ENCODE measurements around the gene CEACAM5.
"Not testable (repeated sequence)": the region's sequence is repeated elsewhere in the genome, so short reads cannot be mapped to it uniquely, and the experiment has no call there.

CEACAM5 gene

DNA sequence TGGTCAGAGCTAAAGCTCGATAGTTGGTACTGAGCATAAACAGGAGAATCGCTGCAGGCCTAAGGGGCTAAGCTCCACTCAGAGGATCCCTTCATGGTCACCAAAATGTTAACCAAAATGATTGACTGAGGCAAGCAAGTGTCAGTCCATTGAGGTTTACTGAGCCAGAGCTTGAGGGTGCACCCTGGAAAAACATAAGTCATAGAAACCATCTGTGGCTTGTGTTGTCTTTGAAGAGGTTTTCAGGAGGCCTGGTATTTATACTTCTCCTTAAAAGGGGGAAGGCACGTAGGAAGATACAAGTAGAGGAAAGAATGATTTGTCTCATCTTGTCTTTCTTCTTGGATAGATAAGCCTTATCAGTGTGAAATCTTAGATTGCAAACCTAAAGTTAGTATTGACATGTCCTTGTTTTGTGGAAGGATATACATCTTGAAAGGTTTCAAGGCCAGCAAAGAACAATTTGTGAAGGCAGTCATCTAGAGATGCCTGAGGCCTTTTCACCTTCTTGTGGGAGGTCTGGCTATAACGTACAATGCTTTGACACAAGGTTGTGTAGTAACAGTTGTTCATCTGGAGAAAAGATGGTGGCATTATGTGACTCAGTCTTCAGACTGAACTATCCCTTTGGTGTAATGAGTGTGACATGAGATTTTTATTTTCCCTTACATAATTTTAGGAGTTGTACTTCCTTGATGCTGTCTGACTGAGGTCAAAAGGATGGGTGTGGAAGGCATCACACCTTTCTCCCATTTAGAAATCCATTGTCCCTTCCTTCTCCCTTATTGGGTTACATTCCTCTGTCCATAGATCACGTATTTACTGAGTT, 32.2 kb downstream of the CEACAM5 start:
- in situ Hi-C loops (cut with HindIII; ENCODE audit: low sequenced_read_pairs): no loop called here

DNA sequence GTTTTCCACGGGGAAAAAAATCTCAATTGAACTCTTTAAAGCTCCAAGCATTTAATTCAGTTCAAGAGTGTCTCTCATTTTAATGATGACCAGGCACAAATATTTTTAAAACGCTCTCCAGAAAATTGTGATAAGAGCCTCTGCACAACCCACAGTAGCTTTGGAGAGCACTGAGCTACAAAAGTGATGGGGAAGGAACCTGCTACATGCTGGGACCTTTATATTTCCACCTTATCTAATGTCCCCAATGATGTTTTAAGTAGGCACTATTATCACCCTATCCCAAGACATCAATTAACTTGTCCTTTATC, 32.8 kb downstream of the CEACAM5 start:
- in situ Hi-C loops (cut with HindIII; ENCODE audit: low sequenced_read_pairs): no loop called here

DNA sequence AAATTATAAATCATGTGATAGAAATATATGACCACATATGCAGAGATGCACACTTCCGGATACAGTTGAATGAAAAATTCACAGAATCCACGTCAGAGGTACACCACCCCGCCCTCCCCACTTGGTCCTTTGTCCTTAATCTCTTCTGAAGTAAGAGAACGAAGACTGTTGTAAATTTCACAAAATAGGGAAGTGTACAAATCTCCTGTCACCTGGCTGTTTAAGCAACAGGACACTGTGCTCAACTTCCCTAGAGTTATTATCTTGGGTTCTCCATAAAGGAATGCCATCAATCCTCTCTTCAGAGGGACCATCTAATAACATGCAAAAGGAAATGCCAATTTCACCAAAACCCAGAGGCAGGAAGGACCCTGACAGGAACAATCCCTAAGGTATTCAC, 36.4 kb downstream of the CEACAM5 start:
- in situ Hi-C loops (cut with HindIII; ENCODE audit: low sequenced_read_pairs): no loop called here

DNA sequence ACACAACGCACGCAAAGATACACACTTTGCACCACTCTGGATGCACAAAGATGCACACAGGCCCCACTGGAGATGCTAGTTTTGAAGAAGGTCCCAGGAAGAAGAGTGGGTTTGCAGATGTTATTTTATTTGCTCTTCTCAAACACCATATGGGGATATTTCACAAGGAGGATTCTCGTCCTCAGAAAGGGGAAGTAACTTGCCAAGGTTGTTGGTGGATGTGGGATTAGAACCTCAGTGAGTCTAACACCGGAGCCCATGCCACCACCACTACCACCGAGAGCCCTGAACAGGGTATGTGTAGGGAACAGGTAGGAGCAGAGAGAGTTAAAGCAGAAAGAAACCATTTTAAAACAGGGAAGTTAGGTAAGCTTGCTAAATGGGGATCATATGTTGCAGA, 37.3 kb downstream of the CEACAM5 start:
- in situ Hi-C loops (cut with HindIII; ENCODE audit: low sequenced_read_pairs): no loop called here

DNA sequence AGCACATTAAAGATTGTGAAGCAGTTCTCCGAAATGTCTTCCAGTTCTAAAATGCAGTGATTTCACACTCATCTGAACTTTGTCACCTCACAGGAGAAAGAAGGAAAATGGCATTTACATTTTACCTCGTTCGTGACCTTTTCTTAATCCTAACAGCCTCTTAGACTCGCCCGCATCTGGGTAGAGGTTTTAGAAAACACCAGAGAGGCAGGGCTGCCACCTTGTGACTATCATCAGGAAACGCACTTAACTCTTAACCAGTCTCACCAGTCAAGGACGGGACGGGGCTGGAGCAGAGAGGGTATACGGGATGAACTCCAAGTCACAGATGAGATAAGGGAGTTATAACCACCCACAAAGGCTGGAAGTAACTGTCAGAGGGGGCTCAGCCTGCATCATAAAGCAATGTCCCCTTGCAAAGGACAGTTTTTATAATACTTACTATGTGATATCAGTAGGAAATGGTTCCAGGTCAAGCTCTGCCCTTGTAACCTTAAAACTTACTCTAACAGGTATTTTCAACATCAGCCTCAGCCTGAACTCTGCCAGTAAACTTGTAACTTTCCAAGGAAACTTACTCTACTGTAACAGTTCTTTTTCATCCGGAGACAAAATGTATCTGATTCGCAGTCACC, 38.3 kb downstream of the CEACAM5 start:
- in situ Hi-C loops (cut with HindIII; ENCODE audit: low sequenced_read_pairs): no loop called here

DNA sequence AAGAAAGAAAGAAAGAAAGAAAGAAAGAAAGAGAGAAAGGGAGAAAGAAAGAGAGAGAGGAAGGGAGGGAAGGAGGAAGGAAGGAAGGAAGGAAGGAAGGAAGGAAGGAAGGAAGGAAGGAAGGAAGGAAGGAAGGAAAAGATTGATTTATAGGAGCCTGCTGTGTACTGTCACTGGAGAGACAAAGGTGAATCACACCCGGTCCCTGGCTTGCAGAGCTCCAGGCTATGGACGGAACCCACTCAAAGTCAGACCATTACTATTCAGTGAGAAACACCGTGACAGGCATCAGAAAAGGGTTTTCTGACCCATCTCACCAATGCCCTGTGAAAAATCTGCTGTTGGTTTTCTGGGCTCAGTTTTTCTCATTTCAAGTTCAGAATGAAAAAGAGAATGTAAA, 39.6 kb downstream of the CEACAM5 start:
- in situ Hi-C loops (cut with HindIII; ENCODE audit: low sequenced_read_pairs): no loop called here

DNA sequence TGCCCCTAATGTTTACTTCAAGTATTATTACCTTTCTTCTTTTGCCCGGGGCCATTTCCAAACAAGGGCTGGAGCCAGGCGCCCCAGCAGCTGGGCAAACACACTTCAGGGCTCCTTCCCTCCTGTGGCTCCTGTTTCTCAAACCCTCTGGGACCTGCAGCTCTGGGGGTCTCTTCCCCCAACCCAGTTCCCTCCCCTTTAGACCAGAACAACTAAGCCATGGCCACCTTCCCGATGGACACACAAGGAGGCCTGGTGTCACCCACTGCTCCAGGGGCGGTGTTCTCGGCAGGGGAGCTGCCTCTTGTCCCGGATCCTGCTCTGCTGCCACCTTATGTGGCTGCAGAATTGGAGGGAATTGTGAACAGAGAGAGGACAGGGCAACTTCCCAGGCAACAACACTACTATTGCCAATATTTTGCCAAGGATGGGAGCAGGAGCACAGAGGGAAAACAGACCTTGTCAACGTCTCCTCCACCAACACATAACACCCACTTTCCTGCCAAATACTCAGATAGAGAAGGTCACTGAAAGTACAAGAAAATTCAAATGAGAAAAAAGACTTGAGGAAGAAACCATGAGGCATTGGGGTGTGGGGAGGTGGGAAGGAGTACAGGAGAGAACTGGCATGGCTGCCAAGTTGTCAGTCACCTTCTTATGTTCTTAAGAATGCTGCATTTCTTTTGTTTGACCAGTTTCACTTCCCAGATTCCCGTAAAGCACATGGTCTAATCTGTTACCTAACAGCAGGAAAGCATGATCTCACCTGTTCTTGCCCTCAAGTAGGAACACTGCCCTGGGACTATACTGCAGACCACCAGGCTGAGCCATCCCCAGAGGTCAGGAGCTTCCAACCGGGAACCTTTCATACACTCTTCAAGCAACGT, 42.1 kb downstream of the CEACAM5 start:
- in situ Hi-C loops (cut with HindIII; ENCODE audit: low sequenced_read_pairs): not testable (repeated sequence)

DNA sequence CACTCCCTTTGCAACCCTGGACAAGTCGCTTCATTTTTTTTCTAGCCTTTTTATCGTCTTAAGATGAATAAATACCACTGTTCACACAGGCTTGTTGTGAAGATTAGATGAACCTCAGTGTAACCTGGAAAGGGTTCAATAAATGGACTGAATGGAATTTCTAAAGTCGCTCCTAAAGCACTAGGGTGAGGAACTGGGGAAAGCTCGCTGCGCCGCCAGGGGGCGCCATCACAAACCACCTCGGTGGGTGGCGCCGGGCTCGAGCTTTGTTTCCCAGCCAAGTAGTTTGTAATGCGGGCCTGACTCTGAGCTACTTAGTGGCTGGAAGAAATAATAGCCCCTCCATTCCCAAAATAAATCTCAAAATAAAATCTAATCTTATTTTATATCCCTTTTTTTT, 44.7 kb downstream of the CEACAM5 start:
- in situ Hi-C loops (cut with HindIII; ENCODE audit: low sequenced_read_pairs): no loop called here

DNA sequence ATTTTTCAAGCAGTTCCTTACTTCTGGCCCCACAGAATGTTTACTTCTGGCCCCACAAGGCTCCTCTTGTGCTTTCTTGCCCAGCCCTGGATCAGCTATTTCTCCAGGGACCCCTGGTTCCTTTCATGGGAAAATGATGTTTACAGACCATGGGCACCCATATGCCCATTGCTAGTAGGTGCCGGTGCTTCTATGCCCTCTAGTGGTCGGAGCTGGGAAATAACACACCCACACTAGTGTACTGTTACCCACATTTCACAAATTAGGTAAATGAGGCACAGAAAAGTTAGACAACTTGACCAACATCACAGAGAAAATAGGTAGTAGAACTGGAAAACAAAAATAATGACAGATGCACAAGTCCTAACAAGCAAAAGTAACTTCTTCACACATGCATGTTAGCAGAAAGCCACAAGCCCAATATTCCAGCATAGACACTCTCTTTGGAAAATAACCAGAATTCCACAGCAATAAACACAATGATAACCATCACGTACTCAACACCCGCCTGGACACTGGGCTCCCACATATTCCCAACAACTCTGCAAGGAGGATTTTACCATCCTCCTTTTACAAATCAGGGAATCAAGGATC, 45.6 kb downstream of the CEACAM5 start:
- in situ Hi-C loops (cut with HindIII; ENCODE audit: low sequenced_read_pairs): no loop called here

DNA sequence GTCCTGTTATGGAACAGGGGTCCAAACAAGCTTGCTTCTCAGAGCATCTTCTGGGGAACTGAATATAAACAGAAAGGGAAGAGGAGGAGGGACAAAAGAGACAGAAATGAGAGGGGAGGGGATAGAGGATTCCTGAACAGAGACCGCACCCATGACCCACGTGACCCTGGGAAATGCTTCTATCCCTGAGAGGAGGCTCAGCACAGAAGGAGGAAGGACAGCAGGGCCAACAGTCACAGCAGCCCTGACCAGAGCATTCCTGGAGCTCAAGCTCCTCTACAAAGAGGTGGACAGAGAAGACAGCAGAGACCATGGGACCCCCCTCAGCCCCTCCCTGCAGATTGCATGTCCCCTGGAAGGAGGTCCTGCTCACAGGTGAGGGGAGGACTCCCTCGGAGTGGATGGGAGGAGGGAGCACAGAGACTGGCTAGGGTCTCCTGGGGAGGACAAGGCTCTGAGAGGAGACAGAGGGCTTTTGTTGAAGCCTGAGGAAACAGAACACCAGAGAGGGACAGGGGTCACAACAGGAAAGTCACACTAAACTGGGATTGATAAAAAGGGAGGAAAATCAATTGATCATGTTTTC, 47.0 kb downstream of the CEACAM5 start, which contains the start of gene CEACAM6:
TSS of gene CEACAM6 (plus strand) at position 203 of the 586 bp plus-strand sequence. CDS start at position 312, 109 bp downstream.
- in situ Hi-C loops (cut with HindIII; ENCODE audit: low sequenced_read_pairs): no loop called here

DNA sequence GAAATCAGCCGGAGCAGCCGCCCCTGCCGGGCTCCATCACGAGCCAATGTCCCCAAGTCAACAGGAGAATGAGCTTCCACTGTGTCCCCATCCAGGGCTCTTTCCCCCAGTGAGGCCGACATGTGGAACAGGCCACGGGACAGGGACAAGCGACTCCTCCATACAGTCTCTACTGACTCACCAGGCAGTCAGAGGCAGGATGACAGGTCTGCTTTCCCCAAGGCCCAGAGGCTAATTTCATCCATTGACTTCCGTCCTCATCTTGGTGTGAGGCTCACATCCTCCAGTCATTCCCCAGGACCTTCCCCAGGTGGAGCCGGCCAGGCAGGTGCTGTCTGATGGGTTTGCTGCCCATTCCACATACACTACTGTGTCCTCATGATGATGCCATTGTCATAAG, 50.4 kb downstream of the CEACAM5 start:
- in situ Hi-C loops (cut with HindIII; ENCODE audit: low sequenced_read_pairs): no loop called here

DNA sequence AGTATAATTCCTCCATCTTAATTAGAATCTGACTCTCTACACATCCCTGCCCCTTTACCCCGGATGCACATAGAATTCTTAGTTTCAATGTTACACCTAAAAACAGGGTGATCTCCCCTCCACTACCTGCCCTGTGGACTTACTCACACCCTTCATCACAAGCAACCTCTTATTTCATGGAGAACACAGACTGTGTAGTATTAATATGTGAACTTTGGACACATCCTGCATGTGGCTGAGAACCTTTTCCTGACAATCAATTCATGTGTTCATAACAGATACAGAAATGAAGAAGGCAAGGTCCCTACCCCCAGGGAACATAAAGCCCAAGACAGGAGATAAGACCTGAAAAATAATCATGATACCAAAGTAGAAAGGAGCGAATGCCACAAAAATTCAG, 58.7 kb downstream of the CEACAM5 start:
- in situ Hi-C loops (cut with HindIII; ENCODE audit: low sequenced_read_pairs): no loop called here

DNA sequence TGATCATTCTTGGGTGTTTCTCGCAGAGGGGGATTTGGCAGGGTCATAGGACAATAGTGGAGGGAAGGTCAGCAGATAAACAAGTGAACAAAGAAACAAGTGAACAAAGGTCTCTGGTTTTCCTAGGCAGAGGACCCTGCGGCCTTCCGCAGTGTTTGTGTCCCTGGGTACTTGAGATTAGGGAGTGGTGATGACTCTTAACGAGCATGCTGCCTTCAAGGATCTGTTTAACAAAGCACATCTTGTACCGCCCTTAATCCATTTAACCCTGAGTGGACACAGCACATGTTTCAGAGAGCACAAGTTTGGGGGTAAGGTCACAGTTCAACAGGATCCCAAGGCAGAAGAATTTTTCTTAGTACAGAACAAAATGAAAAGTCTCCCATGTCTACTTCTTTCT, 59.7 kb downstream of the CEACAM5 start:
- in situ Hi-C loops (cut with HindIII; ENCODE audit: low sequenced_read_pairs): not testable (repeated sequence)

DNA sequence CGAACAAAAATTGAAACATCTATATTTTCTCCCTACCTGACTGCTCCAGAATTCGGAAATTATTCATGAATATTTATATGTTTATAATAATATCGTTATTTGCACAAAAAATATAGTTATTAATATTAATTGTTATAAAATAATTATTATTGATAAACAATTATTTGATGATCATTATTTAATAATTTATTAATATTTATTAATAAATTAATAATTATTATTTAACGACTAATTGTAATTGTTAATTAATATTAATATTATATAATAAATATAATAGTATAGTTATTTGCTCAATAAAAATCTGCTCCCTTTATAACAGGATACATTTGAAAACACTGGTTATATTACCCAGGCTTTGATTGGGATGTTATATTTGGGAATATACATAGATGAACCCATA, 61.2 kb downstream of the CEACAM5 start:
- in situ Hi-C loops (cut with HindIII; ENCODE audit: low sequenced_read_pairs): no loop called here

DNA sequence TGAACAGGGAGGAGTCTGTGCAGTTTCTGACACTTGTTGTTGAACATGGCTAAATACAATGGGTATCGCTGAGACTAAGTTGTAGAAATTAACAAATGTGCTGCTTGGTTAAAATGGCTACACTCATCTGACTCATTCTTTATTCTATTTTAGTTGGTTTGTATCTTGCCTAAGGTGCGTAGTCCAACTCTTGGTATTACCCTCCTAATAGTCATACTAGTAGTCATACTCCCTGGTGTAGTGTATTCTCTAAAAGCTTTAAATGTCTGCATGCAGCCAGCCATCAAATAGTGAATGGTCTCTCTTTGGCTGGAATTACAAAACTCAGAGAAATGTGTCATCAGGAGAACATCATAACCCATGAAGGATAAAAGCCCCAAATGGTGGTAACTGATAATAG, 63.0 kb downstream of the CEACAM5 start:
- in situ Hi-C loops (cut with HindIII; ENCODE audit: low sequenced_read_pairs): no loop called here

DNA sequence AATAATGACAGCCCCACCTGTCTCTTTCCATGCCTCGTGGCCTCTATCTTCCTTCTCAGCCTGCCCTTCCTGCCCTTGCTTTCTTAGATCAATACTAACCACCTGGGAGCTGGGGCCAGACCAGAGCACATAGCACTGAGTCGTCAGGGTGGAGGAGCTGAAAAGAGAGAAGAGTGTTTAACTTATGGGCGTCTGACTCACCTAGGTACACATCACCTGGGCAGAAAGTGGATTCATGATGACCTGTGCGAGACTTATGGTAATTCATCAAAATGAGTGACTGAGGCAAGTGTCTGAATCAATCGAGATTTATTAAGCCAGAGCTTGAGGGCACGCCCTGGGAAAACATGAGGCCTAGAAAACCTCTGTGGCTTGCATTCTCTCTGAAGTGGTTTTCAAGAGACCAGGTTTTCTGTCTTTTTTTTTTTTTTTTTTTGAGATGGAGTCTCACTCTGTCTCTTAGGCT, 66.1 kb downstream of the CEACAM5 start:
- in situ Hi-C loops (cut with HindIII; ENCODE audit: low sequenced_read_pairs): no loop called here

DNA sequence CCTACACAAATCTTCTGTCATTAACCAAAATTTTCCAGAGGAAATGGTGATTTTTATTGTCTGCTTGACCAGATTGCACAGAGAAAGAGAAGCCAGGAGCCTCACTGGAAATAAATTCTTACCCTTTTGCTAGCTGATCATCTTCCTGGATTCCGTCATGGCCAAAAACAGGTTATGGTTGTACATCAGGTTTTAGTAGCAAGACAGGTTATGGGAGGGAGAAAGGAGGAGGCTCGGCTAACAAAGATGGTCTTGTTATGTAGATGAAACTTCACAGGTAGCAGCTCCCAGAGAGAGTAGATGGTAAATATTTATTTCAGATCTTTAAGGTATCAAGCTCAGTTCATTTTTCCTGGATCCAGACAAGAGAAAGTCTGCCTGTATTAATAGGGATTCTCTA, 68.3 kb downstream of the CEACAM5 start:
- in situ Hi-C loops (cut with HindIII; ENCODE audit: low sequenced_read_pairs): no loop called here

Measured in DLD1 (cell line).